Heart left ventricle (tissue), 16 donors: ENCODE measurements around the gene MYL6B. TPM values are rescaled to one million over a fixed set of nuclear protein-coding genes. Genes with fewer than 3 reads are reported as not detected.

Experiments
- ATAC-seq, 4 donors: fragments of 200-7000 bp; cut with Tn5 transposase; one replicate each; pipeline ENCODE4 v1.9.1; 2020 to 2022; ENCODE audit warnings: moderate library complexity in 4 of 4, mild to moderate bottlenecking in 3 of 4, moderate number of reproducible peaks in 1 of 4
- DNase-seq, 5 donors: peaks; one replicate each; pipeline ENCODE4 v3.0.0-alpha.2; 2020
- H3K27ac ChIP-seq, 12 donors: fragments of 200-600 bp; sonication (generic) in 4 of 12; one replicate each; pipeline versions ENCODE4 v1.5.0 to v1.8.0; 2016 to 2022; ENCODE audit warnings: mild to moderate bottlenecking in 2 of 12
- H3K27me3 ChIP-seq, 9 donors: fragments of 200-600 bp; sonication (generic) in 2 of 9; one replicate each; pipeline versions ENCODE4 v1.5.1 to v1.8.0; 2016 to 2022; ENCODE audit warnings: mild to moderate bottlenecking in 3 of 9
- H3K36me3 ChIP-seq, 9 donors: fragments of 200-600 bp; sonication (generic) in 2 of 9; one replicate each; pipeline versions ENCODE4 v1.5.0 to v1.8.0; 2018 to 2022; ENCODE audit warnings: mild to moderate bottlenecking in 2 of 9
- H3K4me1 ChIP-seq, 12 donors: fragments of 200-600 bp; sonication (generic) in 4 of 12; one replicate each; pipeline versions ENCODE4 v1.5.0 to v1.8.0; 2016 to 2022; ENCODE audit warnings: mild to moderate bottlenecking in 3 of 12
- H3K4me3 ChIP-seq, 12 donors: fragments of 200-600 bp; sonication (generic) in 4 of 12; one replicate each; pipeline versions ENCODE4 v1.5.0 to v1.8.0; 2017 to 2022; ENCODE audit warnings: mild to moderate bottlenecking in 9 of 12, moderate library complexity in 4 of 12
- H3K9me3 ChIP-seq, 12 donors: fragments of 200-600 bp; sonication (generic) in 4 of 12; one replicate each; pipeline versions ENCODE4 v1.5.0 to v1.8.0; 2016 to 2022; ENCODE audit warnings: mild to moderate bottlenecking in 1 of 12
- POLR2A ChIP-seq, 2 donors: fragments of 450-650 bp; IDR thresholded peaks; one replicate each; pipeline ENCODE4 v1.6.1; 2017; ENCODE audit warnings: antibody characterized with exemption in 2 of 2, mild to moderate bottlenecking in 2 of 2, moderate library complexity in 2 of 2
- WGBS, 4 donors: extraction: QIAGEN DNeasy Blood & Tissue Kit in 2 of 4; methylation state at CpG; one replicate each; pipeline versions ENCODE4 v1.1.5 to v1.1.7; 2013 to 2018; 5-methylcytosine and 5-hydroxymethylcytosine counted together
- intact Hi-C, 10 donors: fragments of 100-400 bp; cut with DNase I; formaldehyde crosslinking; loops; one replicate each; pipeline versions ENCODE4 v1.11.1 to v1.14.2; 2022
- polyA plus RNA-seq, 2 donors: library from polyadenylated mRNA; stranded (reverse); fragments of 200-250 nt; gene quantifications; one replicate each; pipeline ENCODE4 v1.2.3, GENCODE V29; 2013
- total RNA-seq, 9 donors: library from RNA; depleted of rRNA in 2 of 9; stranded (reverse); fragments of >200 nt in 2 of 9; fragmentation: NEBNext Ultra II Directional in 3 of 9; extraction: Animal tissue kit (Norgen Biotek cat#: 25700) in 3 of 9; gene quantifications; one replicate each; pipeline versions ENCODE4 v1.1.0 to v1.2.4, GENCODE V29; 2016 to 2023
- TF ChIP-seq, protein P1 (sequence below), 12 donors: fragments of 200-600 bp; sonication (generic) in 4 of 12; IDR thresholded peaks; one replicate each; pipeline versions ENCODE4 v1.5.0 to v1.8.0; 2018 to 2022; ENCODE audit warnings: antibody characterized with exemption in 12 of 12, mild to moderate bottlenecking in 5 of 12
- donor health status: ischemic (EF 13 %, LVEDD 7.1; RV severe dilation, severe dysfunction).
- donor health status: healthy with polysubstance abuse.
- donor health status: DM: no; HTN: yes; CAD: no.
- donor health status: DM: no; HTN: no; CAD: no.
- donor health status: ischemic (EF 25% LVEDD 6.9; RV normal size, moderate dysfunction).
- donor health status: ischemic (EF 25% LVEDD 5.7; RV mildly dilated, moderate dysfunction).
- donor health status: healthy.
- donor health status: DM: yes; HTN: yes; CAD: no.
- donor health status: ischemic (EF 35%, LVEDD 5.7; RV mildly dilated, moderate dysfunction).
- donor health status: nonischemic (EF 11% LVEDD 7.7; RV severe dilation, severe dysfunction).
- donor health status: DM: yes; HTN: yes; CAD: no.
- donor health status: PGD.
- donor health status: ischemic (EF 29% LVEDD 5.4; RV normal size, mild dysfunction).
- donor health status: nonischemic (EF 23%, LVEDD 6.1; RV moderate dilation, normal function).

The MYL6B gene
- total and polyA plus RNA-seq, 11 donors, result 27.5 to 65.9 (median 41.1) TPM

DNA sequence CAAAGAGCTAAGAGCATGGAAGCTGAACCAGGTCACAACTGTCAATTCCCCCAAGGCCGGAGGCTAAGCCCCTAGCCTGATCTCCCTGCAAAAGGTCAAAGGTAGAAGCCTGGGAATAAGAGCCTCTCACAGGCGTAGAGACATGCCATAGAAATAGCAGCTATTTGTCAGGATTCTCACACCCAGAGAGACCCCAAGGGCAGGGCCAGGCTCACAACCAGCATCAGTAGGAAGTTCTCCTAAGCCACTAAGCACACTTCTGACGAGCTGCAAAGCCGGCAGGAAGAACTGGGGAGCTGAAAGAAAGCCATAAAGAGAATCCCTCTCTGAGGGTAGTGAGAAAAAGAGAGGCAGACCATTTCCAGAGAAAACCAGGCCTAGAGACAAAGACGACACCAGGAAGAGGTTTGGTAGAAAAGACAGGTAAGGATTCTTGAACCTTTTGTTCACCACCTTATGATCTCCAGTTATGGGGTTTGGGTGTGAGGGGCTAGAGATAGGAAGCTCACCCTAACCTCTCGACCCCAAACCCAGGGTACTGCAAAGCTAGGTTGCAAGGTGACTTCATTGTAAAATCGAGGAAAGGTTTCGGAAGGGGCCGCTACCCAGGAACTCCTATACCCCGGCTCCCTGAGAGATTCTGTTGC lies 35.9 kb downstream of the MYL6B start:
- Histone ChIP-seq H3K9me3 (no peaks in the 10 kb centered on the region), H3K4me3 (peak overlapping the region; percentile 60 to 99 (median 84)), H3K36me3 (peaks cover 0 to 43% (median 37%) of the 10 kb centered on the region in 9 donors), H3K27ac (peak overlapping the region in 11 of 12 donors; percentile 73 to 98 (median 90)), H3K4me1 (peaks cover 0 to 36% (median 17%) of the 10 kb centered on the region in 12 donors), H3K27me3 (no peaks in the 10 kb centered on the region)
- DNase-seq, result no peak
- no peak for ATAC-seq
- intact Hi-C loops, result loop anchor here in 9 of 10 donors (2.0 to 10.0 kb wide), 5 partner anchors 29 to 143 kb away; partner anchors contain the start of genes ZC3H10 (in 6 of the 9), MYL6 (in 1 of the 9), NABP2 (in 1 of the 9) and RNF41 (in 1 of the 9)
- WGBS, 4 donors, result 11 to 23% (median 16%) methylated on average over 10 of the region's 10 CpGs
- TF ChIP-seq POLR2A (IDR thresholded peaks at IDR 0.05), result no peak
- TF ChIP-seq, protein P1, sequence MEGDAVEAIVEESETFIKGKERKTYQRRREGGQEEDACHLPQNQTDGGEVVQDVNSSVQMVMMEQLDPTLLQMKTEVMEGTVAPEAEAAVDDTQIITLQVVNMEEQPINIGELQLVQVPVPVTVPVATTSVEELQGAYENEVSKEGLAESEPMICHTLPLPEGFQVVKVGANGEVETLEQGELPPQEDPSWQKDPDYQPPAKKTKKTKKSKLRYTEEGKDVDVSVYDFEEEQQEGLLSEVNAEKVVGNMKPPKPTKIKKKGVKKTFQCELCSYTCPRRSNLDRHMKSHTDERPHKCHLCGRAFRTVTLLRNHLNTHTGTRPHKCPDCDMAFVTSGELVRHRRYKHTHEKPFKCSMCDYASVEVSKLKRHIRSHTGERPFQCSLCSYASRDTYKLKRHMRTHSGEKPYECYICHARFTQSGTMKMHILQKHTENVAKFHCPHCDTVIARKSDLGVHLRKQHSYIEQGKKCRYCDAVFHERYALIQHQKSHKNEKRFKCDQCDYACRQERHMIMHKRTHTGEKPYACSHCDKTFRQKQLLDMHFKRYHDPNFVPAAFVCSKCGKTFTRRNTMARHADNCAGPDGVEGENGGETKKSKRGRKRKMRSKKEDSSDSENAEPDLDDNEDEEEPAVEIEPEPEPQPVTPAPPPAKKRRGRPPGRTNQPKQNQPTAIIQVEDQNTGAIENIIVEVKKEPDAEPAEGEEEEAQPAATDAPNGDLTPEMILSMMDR (IDR thresholded peaks at IDR 0.05), result no peak

DNA sequence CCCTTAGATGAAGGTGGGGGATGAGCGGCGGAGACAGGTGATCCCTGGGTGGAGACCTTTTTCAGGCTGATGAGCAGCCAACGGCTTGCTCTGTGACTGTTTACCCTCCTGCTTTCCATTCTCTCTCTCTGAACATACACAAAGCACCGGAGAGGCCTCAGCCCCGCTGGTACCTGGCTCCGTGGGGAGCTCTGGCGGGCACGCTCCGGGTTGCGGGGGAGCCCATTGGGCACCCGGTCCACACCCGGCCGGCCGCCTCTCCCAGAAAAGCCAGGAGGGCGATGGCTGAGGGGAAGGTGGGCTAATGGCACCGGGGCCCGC lies 36.4 kb downstream of the MYL6B start:
- peak overlapping the region; percentile 60 to 99 (median 84) for H3K4me3 ChIP-seq
- ATAC-seq, result peak in 2 of 4 donors; percentile 6 to 9
- H3K4me1 ChIP-seq, result peaks cover 0 to 38% (median 17%) of the 10 kb centered on the region in 12 donors
- 0 to 19% (median 1%) methylated on average over 3 to 17 of the region's 17 CpGs for WGBS, 4 donors
- intact Hi-C loops, result loop anchor here (1.0 to 10.0 kb wide), 6 partner anchors 30 to 144 kb away; partner anchors contain the start of genes ZC3H10 (in 6 of the 10), MYL6 (in 1 of the 10), NABP2 (in 1 of the 10) and RNF41 (in 1 of the 10)
- DNase-seq, result no peak
- peak overlapping the region; percentile 73 to 98 (median 90) for H3K27ac ChIP-seq
- peaks cover 0 to 38% (median 32%) of the 10 kb centered on the region in 9 donors for H3K36me3 ChIP-seq
- H3K9me3 ChIP-seq, result no peaks in the 10 kb centered on the region
- no peak for TF ChIP-seq POLR2A (IDR thresholded peaks at IDR 0.05)
- TF ChIP-seq, protein P1 (IDR thresholded peaks at IDR 0.05), result no peak
- H3K27me3 ChIP-seq, result no peaks in the 10 kb centered on the region

DNA sequence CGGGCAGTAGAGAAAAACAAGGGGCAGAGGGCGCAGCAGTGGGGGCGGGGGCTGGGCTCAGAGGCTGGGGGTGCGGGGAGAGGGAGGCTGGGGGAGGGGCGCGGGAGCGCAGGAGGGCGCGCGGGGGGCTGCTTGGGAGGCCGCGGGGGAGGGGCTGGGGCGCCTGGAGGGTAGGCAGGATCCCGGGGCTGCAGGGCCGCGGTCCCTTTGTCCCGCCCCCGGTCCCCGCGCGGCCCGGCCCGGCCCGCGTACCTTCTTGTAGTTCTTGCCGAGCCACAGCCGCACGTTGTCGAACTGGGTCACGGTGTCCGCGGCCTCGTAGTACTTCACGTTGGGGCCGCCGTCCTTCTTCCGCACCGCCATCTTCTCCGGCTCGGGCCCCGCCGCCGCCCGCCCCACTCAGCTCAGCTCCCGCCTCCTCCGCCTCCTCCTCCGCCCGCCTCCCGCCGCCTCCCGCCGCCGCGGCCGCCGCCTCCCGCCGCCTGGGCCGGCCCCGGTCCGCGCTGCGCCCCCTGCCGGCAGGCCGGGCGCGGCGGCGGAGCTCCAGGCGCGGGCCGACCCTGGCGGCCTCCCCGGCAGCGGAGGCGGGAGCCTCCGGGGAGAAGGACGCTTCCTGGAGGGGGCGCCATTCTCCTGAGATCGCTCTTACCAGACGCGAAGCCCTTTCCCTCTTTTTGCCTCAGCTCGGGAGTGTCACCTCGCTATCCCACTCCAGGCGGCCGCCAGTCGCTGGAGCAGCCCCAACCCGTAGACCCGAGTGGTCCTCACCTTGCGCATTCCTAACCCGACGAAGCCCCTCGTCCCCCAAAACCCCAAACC lies 36.9 kb downstream of the MYL6B start, which contains the start of gene SMARCC2:
Gene SMARCC2 (minus strand): TSS at position 385 of the 819 bp plus-strand sequence. CDS start 22 bp downstream, at position 363.
- peak in 1 of 2 donors; percentile 30 for TF ChIP-seq POLR2A (IDR thresholded peaks at IDR 0.05)
- TF ChIP-seq, protein P1 (IDR thresholded peaks at IDR 0.05), result peak; percentile 61 to 87 (median 72)
- intact Hi-C loops, result loop anchor here (1.0 to 10.0 kb wide), 6 partner anchors 31 to 145 kb away; partner anchors contain the start of genes ZC3H10 (in 6 of the 10), MYL6 (in 1 of the 10), NABP2 (in 1 of the 10) and RNF41 (in 1 of the 10)
- H3K27me3 ChIP-seq, result no peaks in the 10 kb centered on the region
- H3K9me3 ChIP-seq, result no peaks in the 10 kb centered on the region
- peaks cover 0 to 38% (median 17%) of the 10 kb centered on the region in 12 donors for H3K4me1 ChIP-seq
- DNase-seq, result peak; percentile 87 to 94 (median 91)
- peak within 1 kb of the TSS; percentile 60 to 99 (median 84) for H3K4me3 ChIP-seq
- peaks cover 0 to 33% (median 26%) of the 10 kb centered on the region in 9 donors for H3K36me3 ChIP-seq
- 0 to 2% (median 0%) methylated on average over 42 to 92 of the region's 93 CpGs for WGBS, 4 donors
- peak; percentile 85 to 94 (median 88) for ATAC-seq
- H3K27ac ChIP-seq, result peak within 1 kb of the TSS; percentile 73 to 98 (median 91)
